Adrenal gland (tissue), 12 donors: ENCODE measurements around the gene OTUD6A. TPM values are rescaled to one million over a fixed set of nuclear protein-coding genes. Genes with fewer than 3 reads are reported as not detected.

Experiments
- DNase-seq, 7 donors: peaks; one replicate each; pipeline ENCODE4 v3.0.0-alpha.2; 2019 to 2020
- H3K27ac ChIP-seq, 5 donors: fragments of 200-600 bp; sonication (generic) in 4 of 5; 1 replicate in 3 of 5; 2 replicates in 2 of 5; pipeline versions ENCODE4 v1.5.1 to v1.8.0; 2016 to 2020; ENCODE audit warnings: mild to moderate bottlenecking in 1 of 5
- H3K27me3 ChIP-seq: fragments of 200-600 bp; 2 replicates; pipeline ENCODE4 v1.8.0; 2021
- H3K36me3 ChIP-seq, 2 donors: fragments of 200-600 bp; replicated peaks in 1 of 2; 1 replicate in 1 of 2; 2 replicates in 1 of 2; pipeline versions ENCODE4 v1.5.1 to v1.8.0; 2018 to 2022
- H3K4me1 ChIP-seq, 2 donors: fragments of 200-600 bp; replicated peaks in 1 of 2; 1 replicate in 1 of 2; 2 replicates in 1 of 2; pipeline versions ENCODE4 v1.5.1 to v1.8.0; 2018 to 2021
- H3K4me3 ChIP-seq, 4 donors: fragments of 200-600 bp; sonication (generic) in 3 of 4; one replicate each; pipeline ENCODE4 v1.5.1; 2016 to 2018
- H3K9me3 ChIP-seq, 3 donors: fragments of 200-600 bp; sonication (generic) in 1 of 3; replicated peaks in 1 of 3; 1 replicate in 2 of 3; 2 replicates in 1 of 3; pipeline versions ENCODE4 v1.5.1 to v1.8.0; 2016 to 2021
- CTCF ChIP-seq, 6 experiments: fragments of 450-650 bp in 4 of 6; fragments of 200-600 bp in 2 of 6; sonication (generic) in 1 of 6; IDR thresholded peaks; 1 replicate in 5 of 6; 2 replicates in 1 of 6; pipeline versions ENCODE4 v1.5.1 to v1.8.0; 2016 to 2021; ENCODE audit warnings: antibody characterized with exemption in 6 of 6, mild to moderate bottlenecking in 2 of 6, moderate library complexity in 1 of 6
- POLR2A ChIP-seq, 2 donors: fragments of 450-650 bp; IDR thresholded peaks; one replicate each; pipeline ENCODE4 v1.6.1; 2017; ENCODE audit warnings: antibody characterized with exemption in 2 of 2, mild to moderate bottlenecking in 2 of 2, moderate library complexity in 1 of 2
- WGBS, 4 donors: extraction: QIAGEN DNeasy Blood & Tissue Kit in 2 of 4; methylation state at CpG; one replicate each; pipeline versions ENCODE4 v1.1.5 to v1.1.7; 2013 to 2017; 5-methylcytosine and 5-hydroxymethylcytosine counted together
- intact Hi-C, 2 donors: fragments of 100-400 bp; cut with DNase I; formaldehyde crosslinking; loops; one replicate each; pipeline versions ENCODE4 v1.14.1 to v1.15.0; 2022 to 2023
- polyA plus RNA-seq, 3 donors: library from polyadenylated mRNA; stranded (reverse); fragments of 200-250 nt in 2 of 3; fragments of 350-450 nt in 1 of 3; fragmentation: Illumina TruSeq in 1 of 3; extraction: RNeasy Lipid Tissue Mini Kit (QIAGEN cat#74804) in 1 of 3; gene quantifications; one replicate each; pipeline ENCODE4 v1.2.3, GENCODE V29; 2013 to 2014
- total RNA-seq, 9 donors: library from RNA; depleted of rRNA in 4 of 9; stranded (reverse); fragments of >200 nt in 4 of 9; fragments of 120-200 nt in 1 of 9; fragmentation: NEBNext Ultra II Directional in 1 of 9; extraction: Animal tissue kit (Norgen Biotek cat#: 25700) in 1 of 9; gene quantifications; one replicate each; pipeline versions ENCODE4 v1.1.0 to v1.2.4, GENCODE V29; 2013 to 2023
- donor health status: healthy with polysubstance abuse.
- donor health status: Bipolar disorder and iron deficiency.
- donor health status: DM: yes; HTN: yes; CAD: no.
- donor health status: DM: no; HTN: no; CAD: no.
- donor health status: DM: no; HTN: no; CAD: no.
- donor health status: DM: yes; HTN: yes; CAD: no.

The OTUD6A gene
- total and polyA plus RNA-seq, 12 donors, result not detected

GRCh38 chrX:70029863-70030262 lies 32.4 kb upstream of the OTUD6A start:
- Histone ChIP-seq H3K27ac (no peak overlapping the region), H3K4me1 (no peaks in the 10 kb centered on the region), H3K27me3 (peaks cover 10% of the 10 kb centered on the region), H3K9me3 (no peaks in the 10 kb centered on the region), H3K4me3 (no peak overlapping the region), H3K36me3 (no peaks in the 10 kb centered on the region)
- TF ChIP-seq CTCF (IDR thresholded peaks at IDR 0.05) (no peak), POLR2A (IDR thresholded peaks at IDR 0.05) (no peak)
- intact Hi-C loops, result loop anchor here in 1 of 2 donors (5.0 to 10.0 kb wide), 2 partner anchors 65 to 493 kb away; no protein-coding TSS in a partner anchor
- DNase-seq, result no peak
- WGBS, 4 donors, result 29 to 67% (median 52%) methylated on average over 1 to 4 of the region's 4 CpGs

- no peak overlapping the region for H3K27ac ChIP-seq
- no peaks in the 10 kb centered on the region for H3K9me3 ChIP-seq
- 6 to 13% (median 11%) methylated on average over 4 of the region's 4 CpGs; no CpG with 5 or more reads in 1 of the 4 donors for WGBS, 4 donors
- no peak overlapping the region for H3K4me3 ChIP-seq
- H3K27me3 ChIP-seq, result peaks cover 10% of the 10 kb centered on the region
- no peaks in the 10 kb centered on the region for H3K36me3 ChIP-seq
- intact Hi-C loops, result loop anchor here in 1 of 2 donors (5.0 to 10.0 kb wide), 2 partner anchors 64 to 493 kb away; no protein-coding TSS in a partner anchor
- TF ChIP-seq POLR2A (IDR thresholded peaks at IDR 0.05) (no peak), CTCF (IDR thresholded peaks at IDR 0.05) (peak; percentile 57 to 84 (median 70))
- peak; percentile 32 to 65 (median 40) for DNase-seq
- H3K4me1 ChIP-seq, result no peaks in the 10 kb centered on the region
Observed at GRCh38 chrX:70030301-70030767, 31.9 kb upstream of the OTUD6A start.

- no peak for DNase-seq
- H3K27me3 ChIP-seq, result peaks cover 10% of the 10 kb centered on the region
- no peak overlapping the region for H3K4me3 ChIP-seq
- intact Hi-C loops, result loop anchor here in 1 of 2 donors (5.0 to 10.0 kb wide), 2 partner anchors 62 to 495 kb away; no protein-coding TSS in a partner anchor
- H3K36me3 ChIP-seq, result no peaks in the 10 kb centered on the region
- 56 to 83% (median 61%) methylated on average over 2 of the region's 2 CpGs for WGBS, 4 donors
- no peak overlapping the region for H3K27ac ChIP-seq
- H3K9me3 ChIP-seq, result no peaks in the 10 kb centered on the region
- TF ChIP-seq CTCF (IDR thresholded peaks at IDR 0.05) (no peak), POLR2A (IDR thresholded peaks at IDR 0.05) (no peak)
- no peaks in the 10 kb centered on the region for H3K4me1 ChIP-seq
Observed at GRCh38 chrX:70032792-70033191, 29.5 kb upstream of the OTUD6A start.

GRCh38 chrX:70033348-70034051 lies 28.8 kb upstream of the OTUD6A start:
- Histone ChIP-seq H3K9me3 (no peaks in the 10 kb centered on the region), H3K4me1 (no peaks in the 10 kb centered on the region), H3K27me3 (peaks cover 10% of the 10 kb centered on the region), H3K27ac (no peak overlapping the region), H3K36me3 (no peaks in the 10 kb centered on the region), H3K4me3 (no peak overlapping the region)
- DNase-seq, result peak in 1 of 7 donors; percentile 9
- intact Hi-C loops, result loop anchor here in 1 of 2 donors (5.0 to 10.0 kb wide), 2 partner anchors 61 to 496 kb away; no protein-coding TSS in a partner anchor
- no peak for TF ChIP-seq POLR2A (IDR thresholded peaks at IDR 0.05)
- TF ChIP-seq CTCF (IDR thresholded peaks at IDR 0.05), result peak in 5 of 6 experiments; percentile 8 to 47 (median 35)
- WGBS, 4 donors, result 58 to 76% (median 66%) methylated on average over 9 to 10 of the region's 10 CpGs
